GM10266 (cell line): ENCODE results near the gene PPP3CA.

Source experiments
- DNase-seq: peaks from one replicate; pipeline ENCODE4 v3.0.0; 2012; ENCODE audit errors: extremely low spot score
- TF ChIP-seq, protein P1 (sequence below): IDR thresholded peaks from 2 replicates; pipeline ENCODE4 v1.5.1; 2012; ENCODE audit warnings: mild to moderate bottlenecking, low read depth; ENCODE audit not compliant: control insufficient read depth, insufficient read depth; ENCODE audit errors: missing control alignments

PPP3CA gene

DNA sequence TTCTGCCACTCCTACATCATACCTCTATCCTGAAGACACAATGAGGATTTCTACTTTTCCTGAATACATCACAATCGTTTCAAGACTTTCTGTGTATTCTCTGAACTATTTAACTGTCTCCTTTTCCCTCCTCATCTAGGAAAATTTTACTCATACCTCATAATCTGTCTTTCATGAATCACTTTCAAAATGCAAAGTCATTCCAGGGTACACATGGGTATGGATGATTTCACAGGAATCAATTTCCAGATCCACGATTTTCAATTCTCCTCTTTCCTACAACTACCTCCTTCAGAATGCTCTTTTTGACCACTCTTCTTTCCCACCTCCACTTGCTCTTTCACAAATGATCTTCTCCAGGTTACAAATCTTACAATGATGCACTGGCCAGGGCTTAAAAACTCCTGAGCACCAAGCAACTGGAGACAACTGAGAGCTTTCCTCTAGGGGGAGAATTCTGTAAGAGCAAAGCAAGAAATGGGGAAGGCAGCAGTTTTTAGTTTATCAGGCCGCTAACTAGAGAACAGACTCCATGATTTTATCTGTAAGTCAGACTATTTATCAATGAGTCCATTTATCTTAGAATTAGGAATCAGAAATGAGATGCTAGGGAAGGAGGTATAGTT is 116.4 kb downstream of the PPP3CA start:
- DNase-seq, result no peak

DNA sequence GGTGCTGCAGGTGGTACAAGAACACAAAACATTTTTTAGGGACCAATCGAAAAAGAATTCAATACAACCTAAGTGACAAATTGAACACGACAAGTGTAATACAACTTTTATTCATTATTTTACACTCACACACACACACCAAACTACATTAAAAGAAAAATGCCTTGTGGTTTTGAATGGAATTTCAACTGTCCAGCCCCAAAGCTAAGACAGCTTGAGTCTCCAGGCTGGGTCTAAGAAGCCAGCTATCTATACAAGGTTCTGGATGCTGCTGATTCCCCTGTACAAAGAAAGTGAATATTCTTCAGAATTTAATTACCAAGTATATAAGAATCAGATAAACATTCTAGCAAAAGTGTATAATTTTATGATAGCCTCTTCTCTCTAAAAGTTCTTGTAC is 118.2 kb downstream of the PPP3CA start:
- no peak for DNase-seq
- TF ChIP-seq, protein P1, sequence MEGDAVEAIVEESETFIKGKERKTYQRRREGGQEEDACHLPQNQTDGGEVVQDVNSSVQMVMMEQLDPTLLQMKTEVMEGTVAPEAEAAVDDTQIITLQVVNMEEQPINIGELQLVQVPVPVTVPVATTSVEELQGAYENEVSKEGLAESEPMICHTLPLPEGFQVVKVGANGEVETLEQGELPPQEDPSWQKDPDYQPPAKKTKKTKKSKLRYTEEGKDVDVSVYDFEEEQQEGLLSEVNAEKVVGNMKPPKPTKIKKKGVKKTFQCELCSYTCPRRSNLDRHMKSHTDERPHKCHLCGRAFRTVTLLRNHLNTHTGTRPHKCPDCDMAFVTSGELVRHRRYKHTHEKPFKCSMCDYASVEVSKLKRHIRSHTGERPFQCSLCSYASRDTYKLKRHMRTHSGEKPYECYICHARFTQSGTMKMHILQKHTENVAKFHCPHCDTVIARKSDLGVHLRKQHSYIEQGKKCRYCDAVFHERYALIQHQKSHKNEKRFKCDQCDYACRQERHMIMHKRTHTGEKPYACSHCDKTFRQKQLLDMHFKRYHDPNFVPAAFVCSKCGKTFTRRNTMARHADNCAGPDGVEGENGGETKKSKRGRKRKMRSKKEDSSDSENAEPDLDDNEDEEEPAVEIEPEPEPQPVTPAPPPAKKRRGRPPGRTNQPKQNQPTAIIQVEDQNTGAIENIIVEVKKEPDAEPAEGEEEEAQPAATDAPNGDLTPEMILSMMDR, result no peak

More for the DNA sequence above, 116.4 kb downstream of the PPP3CA start:
- TF ChIP-seq, protein P1, result no peak

DNA sequence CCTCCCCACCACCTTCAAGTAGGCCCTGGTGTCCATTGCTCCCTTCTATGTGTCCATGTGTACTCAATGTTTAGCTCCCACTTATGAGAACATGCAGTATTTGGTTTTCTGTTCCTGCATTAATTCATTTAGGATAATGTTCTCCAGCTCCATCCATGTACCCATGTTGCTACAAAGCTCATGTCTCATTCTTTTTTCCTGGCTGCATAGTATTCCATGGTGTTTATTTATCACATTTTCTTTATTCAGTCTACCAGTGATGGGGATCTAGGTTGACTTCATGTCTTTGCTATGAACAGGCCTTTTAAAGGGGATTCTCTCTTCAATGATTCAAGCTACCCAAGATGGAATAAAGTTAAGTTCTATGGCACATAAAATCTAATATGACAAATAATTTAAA is 119.6 kb downstream of the PPP3CA start:
- no peak for DNase-seq
- TF ChIP-seq, protein P1, result no peak

DNA sequence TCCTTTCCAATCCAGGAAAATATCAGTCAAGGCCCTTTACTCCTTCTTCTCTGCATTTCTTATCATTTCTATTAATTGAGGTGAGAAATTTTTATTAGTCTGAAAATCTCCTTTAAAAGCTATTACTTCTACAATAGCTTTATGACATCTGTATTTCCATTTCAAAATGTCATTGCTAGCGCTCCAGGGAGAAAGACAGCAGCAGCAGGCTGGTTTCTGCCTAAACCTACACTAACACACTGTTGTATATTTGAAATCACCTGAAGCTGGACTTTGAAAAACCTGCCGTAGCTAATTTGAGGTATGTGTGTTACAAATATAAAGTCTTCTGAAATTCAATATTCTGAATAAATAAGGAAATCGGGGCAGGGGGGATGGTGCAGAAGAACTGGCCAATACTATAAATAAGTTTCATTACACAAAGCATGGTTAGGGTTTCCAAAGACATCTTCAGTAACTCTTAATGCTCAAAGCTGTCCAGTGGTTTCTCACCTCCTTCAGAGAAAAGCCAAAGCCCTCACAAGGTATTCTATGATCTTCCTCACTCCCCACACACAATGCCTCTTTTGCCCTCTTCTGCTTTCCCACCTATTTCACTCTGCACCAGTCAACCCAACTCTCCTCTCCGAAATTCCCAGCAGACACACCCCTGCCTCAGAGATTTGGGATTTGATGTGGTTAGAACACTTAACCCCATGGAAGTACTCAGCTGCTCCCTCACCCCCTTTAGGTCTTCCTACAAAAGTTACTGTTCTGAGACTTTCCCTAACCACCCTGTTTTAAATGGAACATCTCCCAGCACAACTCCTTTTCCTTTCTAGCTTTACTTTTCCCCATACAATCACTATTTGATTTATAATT is 122.7 kb downstream of the PPP3CA start:
- TF ChIP-seq, protein P1, result no peak
- DNase-seq, result no peak

DNA sequence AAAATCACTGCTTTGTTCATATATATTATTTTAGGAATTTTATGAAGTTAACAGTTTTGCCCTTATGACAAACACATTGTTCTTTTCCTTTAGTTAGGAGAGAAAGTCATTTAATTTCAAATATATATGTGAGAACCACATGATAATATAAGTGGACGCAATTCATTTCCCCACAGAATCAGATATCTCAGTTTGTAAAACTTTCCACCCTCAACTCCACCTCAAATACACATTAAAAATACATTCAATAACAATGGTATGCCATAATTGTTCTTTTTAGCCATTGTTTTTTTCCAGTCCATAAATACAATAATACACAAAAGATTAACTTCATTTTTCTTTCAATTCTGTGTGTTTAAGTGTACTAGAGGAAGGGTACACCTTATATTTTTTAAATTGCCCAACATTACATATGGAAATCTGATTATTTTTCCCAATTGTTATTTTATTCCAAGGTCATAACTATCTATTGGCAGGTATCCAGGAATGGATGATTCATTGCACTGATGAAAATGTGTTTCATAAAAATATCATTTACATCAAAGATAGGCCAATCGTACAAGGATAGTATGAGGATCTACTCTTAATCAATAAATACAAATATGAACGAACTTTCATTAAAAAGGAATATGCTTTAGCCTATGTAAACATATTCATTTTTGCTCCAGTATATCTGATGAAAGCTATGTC is 125.0 kb downstream of the PPP3CA start:
- TF ChIP-seq, protein P1, result no peak
- DNase-seq, result no peak

DNA sequence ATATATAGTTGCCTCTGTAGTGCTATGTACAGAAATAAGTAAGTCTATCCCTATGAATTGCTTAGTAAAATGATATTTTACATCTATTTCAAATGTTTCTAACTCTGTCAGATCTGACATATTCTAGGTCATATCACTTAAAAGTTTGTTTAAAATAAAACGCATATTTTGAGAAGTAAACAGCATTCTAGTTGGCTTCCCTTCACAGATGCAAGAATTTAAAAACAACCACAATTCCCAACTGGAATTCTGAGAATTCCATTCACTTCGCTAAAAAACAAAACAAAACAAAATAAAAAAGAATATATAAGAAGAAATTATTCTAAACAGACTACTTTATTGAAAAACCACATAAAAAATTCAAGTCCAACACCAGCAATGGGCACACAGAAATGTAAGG is 126.0 kb downstream of the PPP3CA start:
- TF ChIP-seq, protein P1, result no peak
- DNase-seq, result no peak
